HG02973 (cell line): ENCODE data around the gene SNX25.

Experiments
- ATAC-seq: cut with Tn5 transposase; IDR thresholded peaks from one replicate; pipeline ENCODE4 v1.9.1; 2021; ENCODE audit warnings: moderate library complexity; ENCODE audit not compliant: unreplicated experiment

Gene SNX25

DNA sequence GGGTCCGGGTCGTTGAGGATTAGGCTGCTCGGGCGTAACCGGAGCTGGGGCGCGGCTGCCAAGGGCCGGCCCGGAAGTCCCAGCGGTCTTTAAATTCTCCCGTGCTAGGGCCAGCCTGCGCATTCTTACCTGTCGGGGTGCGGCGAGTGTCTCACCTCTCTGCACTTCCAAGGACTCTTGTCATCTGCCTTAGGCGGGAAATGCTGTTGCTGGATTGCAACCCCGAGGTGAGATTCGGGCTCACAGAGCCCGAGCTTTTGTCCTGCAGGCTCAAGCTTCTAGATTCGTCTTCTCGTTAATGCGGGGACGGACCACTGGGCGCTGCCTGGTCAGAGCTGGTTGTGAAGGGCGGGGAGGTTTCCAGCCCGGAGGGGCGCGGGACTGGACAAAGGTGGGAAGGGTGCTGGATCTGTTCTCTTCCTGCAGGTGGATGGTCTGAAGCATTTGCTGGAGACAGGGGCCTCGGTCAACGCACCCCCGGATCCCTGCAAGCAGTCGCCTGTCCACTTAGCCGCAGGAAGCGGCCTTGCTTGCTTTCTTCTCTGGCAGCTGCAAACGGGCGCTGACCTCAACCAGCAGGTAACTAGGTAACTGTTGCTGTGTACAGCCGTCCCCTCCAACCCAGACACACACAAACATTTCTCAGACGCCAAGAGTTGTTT, 187.5 kb downstream of the SNX25 start, which contains the start of gene ANKRD37:
ANKRD37 (plus strand) TSS at position 118 of the 662 bp plus-strand sequence; CDS start at position 201, 83 bp downstream.
- no peak for ATAC-seq

DNA sequence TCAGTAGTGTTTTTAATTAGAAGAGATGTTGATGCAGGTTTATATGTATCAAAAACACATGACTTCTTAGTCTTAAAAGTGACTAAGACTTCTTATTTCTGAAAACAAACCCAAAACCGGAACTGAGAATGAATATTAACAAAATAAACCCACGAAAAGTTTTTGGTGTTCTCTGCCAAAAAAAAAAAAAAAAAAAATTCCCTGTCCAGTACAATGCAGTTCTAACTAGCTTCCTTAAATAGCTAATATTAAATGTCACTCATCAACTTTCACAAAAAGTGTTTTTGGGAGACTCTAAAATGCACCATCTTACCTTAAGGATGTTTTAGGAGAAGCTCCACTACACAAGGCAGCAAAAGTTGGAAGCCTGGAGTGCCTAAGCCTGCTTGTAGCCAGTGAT, 189.2 kb downstream of the SNX25 start:
- ATAC-seq = no peak

GRCh38 chr4:185399466-185399865, 190.1 kb downstream of the SNX25 start:
- ATAC-seq = no peak

- ATAC-seq = no peak
Observed at GRCh38 chr4:185404031-185404430, 194.6 kb downstream of the SNX25 start.

DNA sequence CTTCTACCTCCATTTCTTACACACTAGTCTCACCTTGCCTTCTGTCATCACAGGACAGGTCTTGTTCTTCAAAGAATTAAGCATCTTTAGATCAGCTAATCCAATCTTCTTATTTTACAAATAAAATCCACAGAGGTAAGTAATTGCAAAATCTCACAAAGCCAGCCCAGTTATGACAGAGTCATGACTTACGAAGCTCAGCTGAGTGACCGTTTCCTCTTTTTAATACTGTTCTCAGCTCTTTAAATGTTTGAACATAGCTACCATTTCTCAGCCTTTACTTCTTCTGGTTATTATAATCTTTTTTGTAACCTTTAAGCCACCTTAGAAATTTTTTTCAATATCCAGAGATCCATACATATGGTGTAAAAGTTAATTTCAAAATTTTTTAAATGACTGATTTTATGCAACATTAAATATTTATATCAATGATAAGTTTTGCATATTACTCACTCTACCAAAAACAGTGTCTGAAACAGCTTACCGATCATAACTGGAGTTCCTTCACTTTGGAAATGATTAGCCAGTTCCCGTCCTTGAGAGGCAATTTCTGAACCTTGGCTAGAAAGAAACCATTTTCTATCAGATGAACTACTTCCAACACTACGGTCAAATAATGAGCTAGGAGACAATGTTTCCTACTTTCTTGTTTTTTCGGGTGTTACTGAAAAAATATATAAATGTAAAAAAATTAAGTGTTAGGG, 196.1 kb downstream of the SNX25 start:
- ATAC-seq = peak; percentile 61

GRCh38 chr4:185408432-185408831, 199.0 kb downstream of the SNX25 start:
- no peak for ATAC-seq

- ATAC-seq = no peak
Observed at GRCh38 chr4:185411849-185412248, 202.5 kb downstream of the SNX25 start.

- no peak for ATAC-seq
Observed at GRCh38 chr4:185412412-185412811, 203.0 kb downstream of the SNX25 start.
